ENCODE results near the gene RIGI.

- TF ChIP-seq EZH2 (IDR thresholded peaks at IDR 0.05; ENCODE audit: borderline replicate concordance, low read length) (no peak), CTCF (conservative IDR thresholded peaks at IDR 0.05 in 1 of 2, IDR thresholded peaks at IDR 0.05 in 1 of 2; ENCODE audit: extremely low read depth in 1 of 2, insufficient read depth in 1 of 2, low read depth in 1 of 2, low read length in 2 of 2) (no peak)
These were observed 44.3 kb upstream of the RIGI start for GRCh38 chr9:32570262-32570661.

Measured in mammary epithelial cell (primary cell).